IPS-11a (cell line): ENCODE measurements around the gene DYNLRB1.

Experiments
- H3K4me3 ChIP-seq: one replicate; pipeline ENCODE4 v1.5.1; 2013; ENCODE audit warnings: low read depth, low read length, control low read depth

DYNLRB1 gene

DNA sequence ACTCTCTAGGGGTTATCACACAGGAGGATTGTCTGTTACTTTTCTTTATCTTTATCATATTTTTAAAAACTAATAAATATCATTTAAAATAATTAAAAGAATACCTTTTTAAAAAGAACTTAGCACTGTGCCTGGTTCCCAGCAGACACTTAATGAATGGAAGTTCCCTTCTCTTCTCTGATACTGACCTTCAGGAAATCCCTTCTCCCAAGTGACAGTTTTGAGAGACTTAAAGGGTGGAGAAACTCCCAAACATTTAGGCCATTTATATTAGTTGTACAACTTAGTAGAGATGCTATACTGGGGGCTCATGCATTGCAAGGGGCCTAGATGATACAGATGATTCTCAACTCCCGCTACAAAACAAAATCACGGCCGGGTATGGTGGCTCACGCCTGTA lies 60.8 kb downstream of the DYNLRB1 start:
- H3K4me3 ChIP-seq, result no peak overlapping the region

DNA sequence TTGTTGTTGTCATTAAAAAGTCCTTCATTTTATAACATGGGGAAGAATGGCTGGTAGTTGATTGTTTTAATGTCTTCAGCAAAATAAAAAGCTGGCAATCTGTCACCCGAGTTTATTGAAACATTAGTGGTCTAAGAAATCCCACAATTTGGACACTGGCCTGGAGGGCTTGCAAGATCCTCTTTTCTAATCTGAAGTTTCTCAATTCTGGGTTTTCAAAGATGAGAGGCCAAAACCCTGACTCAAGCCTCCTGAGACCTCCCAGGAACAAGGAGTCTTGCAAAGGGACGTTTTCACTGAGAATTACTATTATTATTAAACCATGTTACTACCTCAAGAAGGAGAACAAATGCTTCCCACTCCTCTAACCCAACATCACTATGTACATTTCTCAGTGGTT lies 61.8 kb downstream of the DYNLRB1 start:
- no peak overlapping the region for H3K4me3 ChIP-seq

DNA sequence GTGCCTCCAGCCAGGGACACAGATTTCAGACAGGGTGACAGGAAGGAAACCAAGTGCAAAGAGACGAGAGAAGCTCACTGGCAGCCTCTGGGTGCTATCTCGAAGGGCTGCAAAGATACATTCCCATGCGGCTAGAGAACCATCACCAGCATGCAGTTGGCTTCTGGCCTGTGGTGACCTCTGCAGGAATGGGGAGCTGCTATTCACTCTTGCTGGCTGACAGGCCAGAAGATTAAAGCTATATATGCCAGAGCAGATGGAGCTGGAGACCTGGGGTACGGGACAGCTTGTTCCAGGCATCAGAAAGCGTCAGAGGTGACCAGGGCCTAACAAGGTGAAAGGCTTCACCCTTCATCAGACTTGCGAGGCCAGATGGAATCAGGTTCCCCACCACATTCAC lies 62.3 kb downstream of the DYNLRB1 start:
- H3K4me3 ChIP-seq, result no peak overlapping the region

DNA sequence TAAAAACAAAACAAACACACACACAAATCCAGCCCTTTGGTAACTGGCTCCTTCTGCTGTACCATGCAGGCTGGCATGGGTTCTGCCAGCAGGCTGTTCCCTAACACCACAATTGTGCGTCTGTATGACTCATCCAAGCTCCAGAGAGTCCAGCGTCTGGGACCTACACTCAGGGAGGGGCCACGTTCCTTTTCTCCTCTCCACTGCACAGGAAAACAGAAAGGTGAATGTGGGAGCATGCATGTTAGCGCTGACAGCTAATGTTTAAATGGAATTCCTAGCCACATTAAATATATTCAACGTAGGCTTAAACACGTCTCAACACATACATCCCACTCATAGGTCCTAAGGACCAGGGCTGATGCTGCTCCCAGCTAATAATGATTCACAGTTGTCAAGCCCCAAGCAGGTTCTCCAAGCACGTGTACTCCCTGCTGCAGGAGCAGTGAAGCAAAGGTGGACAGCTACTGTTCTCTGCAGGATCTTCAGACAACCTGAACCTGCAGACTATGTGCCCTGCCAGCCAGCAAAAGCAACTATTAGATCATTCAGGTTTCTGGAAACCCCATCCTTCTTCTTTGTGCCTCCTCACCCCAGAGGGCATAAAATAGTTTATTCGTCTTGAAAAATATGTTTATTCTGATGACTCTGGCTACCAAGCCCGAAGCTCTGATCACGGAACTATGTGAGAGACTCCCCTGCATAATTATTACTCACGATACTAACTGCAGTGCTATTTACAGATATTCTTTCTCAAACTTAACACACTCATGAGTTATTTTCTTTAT lies 63.2 kb downstream of the DYNLRB1 start:
- no peak overlapping the region for H3K4me3 ChIP-seq

DNA sequence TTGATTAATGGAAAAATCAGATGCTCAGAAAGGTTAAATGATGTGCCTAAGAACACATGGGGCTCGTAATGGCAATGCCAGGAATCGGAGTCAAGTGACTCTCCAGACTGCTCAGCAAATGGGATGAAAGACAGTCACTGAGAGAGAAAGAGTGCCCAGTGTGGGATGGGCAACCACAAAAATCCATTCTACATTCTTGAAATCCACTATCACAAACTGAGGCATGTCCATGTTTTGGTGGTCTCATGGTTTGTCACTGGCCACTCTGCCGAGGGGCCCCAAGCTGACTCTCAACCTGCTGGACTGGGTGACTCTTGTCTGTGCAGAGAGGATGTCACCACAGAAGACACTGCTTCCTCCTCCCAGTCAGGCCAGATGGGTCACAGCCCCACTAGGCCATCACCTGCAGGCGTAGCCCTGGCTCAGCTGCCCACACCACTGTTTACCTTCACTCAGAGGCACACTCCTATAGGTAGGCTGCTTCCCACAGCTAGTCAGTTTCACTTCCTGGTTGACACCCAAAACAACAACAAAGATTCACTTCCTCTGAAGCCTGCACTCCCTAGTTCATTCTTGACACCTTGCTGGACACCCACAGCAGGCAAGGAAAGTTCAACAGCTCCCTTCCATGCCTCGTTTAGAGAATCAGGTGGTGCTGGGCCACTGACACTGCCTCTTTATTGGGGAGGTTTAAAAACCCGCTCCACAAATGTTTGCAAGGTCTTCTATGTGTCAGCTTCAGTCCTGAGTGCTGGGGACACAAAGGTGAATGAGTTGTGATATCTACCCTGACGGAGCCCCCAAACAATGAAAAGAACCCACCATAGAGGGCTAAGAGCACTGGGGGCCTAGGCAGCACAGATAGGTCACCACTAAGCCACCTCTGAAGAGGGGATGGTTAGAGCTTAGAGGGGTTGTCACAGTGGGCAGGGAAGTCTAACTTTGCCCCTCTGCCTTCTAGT lies 64.0 kb downstream of the DYNLRB1 start:
- H3K4me3 ChIP-seq, result no peak overlapping the region

DNA sequence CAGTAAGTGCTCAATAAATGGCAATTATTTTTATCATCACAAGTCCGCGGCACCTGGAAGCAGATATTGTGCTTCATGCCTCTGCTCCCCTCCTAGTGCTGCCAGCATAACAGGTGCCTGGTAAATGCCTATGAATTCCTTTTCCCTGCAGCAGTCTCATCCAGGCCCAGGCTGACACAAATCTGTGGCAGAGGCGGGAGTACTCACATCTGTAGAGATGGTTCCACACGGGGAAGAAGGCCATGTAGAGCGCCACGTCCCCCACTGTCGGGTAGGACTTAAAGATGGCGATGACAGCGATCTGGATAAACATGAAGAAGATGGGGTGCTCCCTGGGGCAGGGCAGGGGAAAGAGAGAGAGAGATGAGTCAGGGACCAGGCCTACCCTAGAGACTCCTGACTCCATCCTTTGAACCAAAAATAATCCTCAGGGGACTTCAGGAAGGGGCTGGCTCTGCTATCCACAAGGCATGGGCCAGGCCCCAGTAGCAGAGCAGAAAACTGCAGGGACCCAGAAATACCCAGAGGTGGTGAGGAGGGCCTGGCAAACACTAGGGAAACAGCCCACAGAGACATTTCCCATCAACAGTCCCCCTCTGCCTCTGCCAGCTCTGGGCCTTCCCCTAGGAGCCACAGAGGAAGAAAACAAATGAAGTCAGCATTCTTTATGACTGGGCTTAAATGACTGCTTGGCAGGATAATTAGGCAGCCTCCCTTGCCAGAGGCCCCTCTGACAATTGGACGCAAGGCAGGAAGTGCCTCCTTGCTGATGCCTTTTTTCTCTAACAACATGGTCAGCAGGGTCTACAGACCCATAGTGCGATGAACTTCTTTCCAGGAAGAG lies 65.3 kb downstream of the DYNLRB1 start:
- H3K4me3 ChIP-seq, result no peak overlapping the region

DNA sequence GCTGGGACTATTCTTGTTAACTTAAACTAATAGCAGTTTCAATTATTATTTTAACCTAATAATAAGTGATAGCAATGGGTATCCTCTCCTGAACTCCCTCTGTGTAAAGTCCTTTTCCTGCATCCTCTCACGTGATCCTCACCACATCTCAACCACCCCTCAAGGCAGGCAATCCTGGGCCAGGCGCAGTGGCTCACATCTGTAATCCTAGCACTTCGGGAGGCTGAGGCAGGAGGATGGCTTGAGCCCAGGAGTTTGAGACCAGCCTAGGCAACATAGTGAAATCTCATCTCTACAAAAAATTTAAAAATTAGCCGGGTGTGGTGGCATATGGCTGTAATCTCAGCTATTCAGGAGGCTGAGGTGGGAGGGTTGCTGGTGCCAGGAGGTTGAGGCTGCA lies 66.0 kb downstream of the DYNLRB1 start:
- H3K4me3 ChIP-seq, result no peak overlapping the region

DNA sequence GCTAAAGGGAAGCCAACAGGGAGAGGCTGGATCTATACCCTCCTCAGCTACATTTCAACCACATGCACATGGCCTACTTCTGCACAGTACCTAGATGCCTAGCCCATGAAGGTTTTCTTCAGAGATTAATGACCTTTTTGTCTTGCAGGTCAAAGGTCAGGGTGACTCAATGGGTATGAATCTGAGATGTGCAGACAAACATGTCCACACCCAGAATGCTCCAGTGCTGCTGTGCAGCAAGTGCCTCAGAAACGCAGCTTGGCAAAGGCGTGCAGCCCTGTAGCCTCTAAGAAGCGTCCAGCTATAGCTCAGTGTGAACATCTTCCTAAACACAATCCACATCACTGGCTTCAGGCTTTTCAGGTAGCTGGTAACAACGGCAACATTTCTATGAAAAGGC lies 66.7 kb downstream of the DYNLRB1 start:
- H3K4me3 ChIP-seq, result no peak overlapping the region

DNA sequence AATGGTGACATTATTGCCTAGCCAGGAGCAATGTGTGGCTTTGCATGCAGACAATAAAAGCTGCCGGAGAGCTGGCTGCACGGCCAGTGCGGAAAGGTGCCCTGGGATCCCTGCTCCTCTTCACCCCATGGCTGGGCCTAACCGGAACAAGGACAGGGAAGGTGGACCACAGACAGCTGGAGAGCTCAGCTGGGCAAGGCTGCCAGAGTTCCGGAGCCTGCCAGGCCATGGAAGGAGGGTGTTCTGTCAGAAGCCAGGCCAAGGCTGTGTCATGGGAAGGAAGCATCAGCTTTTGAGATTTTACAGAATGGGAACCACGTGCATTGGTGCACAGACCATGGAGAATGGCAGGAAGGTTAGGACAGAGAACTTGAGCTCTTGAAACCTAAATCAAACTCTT lies 67.3 kb downstream of the DYNLRB1 start:
- H3K4me3 ChIP-seq, result no peak overlapping the region

DNA sequence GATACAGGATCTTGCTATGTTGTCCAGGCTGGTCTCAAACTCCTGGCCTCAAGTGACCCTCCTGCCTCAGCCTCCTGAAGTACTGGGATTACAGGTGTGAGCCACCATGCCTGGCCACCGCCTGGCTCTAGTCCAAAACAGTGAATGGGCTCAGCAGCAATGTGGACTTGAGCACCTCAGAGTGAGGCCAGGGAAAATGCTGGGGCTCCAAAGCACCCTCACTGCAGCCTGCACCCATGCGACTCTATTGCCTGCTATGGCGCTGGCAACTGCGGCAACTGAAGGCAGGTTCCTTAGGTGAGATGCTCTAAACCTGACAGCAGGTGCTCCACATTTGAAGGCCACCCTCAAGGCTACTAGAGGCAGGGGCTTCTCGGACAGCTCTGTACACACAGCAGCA lies 68.8 kb downstream of the DYNLRB1 start:
- H3K4me3 ChIP-seq, result no peak overlapping the region

DNA sequence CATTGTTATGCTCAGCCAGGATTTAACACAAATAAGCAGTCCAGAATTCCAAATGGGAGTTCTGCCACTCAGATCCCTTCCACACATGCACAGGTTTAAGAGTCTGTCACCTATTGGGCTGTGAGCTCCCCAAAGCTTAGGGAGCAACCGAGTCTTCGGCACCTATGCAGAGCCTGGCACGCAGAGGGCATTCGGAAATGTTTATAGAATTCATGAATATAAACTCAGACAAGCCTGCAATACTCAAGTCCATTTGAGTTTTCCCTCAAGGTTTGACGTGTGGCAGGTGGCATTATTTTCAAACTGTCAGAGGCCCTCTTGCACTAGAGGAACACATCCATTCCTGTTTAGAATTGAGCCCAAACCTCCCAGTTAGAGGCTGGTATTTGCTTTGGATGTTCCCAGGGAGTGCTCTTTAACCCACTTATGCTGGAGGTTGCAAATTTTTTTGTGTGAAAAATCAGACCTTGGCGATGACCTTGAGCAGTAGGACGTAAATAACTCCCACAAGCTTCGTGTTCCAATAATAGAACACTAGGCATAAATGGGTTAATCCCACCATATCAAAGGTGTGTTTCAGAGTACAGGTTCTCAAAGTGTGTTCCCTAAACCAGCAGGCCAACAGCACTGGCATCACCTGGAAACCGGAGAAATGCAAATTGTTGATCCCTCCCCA lies 70.4 kb downstream of the DYNLRB1 start:
- H3K4me3 ChIP-seq, result no peak overlapping the region
